WI38 (cell line): ENCODE data around the gene KCNAB1.

Source experiments
- H3K4me3 ChIP-seq: 2 replicates; pipeline ENCODE4 v1.5.1; 2011; ENCODE audit warnings: low read depth, mild to moderate bottlenecking, control low read depth, low read length
- TF ChIP-seq, protein P1 (sequence below): IDR thresholded peaks from 2 replicates; pipeline ENCODE4 v1.5.1; 2012; ENCODE audit warnings: low read depth, mild to moderate bottlenecking, control low read depth, low read length

KCNAB1 gene

GRCh38 chr3:156382458-156383346 lies 262.3 kb downstream of the KCNAB1 start:
- TF ChIP-seq, protein P1, sequence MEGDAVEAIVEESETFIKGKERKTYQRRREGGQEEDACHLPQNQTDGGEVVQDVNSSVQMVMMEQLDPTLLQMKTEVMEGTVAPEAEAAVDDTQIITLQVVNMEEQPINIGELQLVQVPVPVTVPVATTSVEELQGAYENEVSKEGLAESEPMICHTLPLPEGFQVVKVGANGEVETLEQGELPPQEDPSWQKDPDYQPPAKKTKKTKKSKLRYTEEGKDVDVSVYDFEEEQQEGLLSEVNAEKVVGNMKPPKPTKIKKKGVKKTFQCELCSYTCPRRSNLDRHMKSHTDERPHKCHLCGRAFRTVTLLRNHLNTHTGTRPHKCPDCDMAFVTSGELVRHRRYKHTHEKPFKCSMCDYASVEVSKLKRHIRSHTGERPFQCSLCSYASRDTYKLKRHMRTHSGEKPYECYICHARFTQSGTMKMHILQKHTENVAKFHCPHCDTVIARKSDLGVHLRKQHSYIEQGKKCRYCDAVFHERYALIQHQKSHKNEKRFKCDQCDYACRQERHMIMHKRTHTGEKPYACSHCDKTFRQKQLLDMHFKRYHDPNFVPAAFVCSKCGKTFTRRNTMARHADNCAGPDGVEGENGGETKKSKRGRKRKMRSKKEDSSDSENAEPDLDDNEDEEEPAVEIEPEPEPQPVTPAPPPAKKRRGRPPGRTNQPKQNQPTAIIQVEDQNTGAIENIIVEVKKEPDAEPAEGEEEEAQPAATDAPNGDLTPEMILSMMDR = peak; percentile 77
- H3K4me3 ChIP-seq = no peak overlapping the region

GRCh38 chr3:156383441-156384025 lies 263.2 kb downstream of the KCNAB1 start:
- H3K4me3 ChIP-seq = no peak overlapping the region
- TF ChIP-seq, protein P1 = no peak

DNA sequence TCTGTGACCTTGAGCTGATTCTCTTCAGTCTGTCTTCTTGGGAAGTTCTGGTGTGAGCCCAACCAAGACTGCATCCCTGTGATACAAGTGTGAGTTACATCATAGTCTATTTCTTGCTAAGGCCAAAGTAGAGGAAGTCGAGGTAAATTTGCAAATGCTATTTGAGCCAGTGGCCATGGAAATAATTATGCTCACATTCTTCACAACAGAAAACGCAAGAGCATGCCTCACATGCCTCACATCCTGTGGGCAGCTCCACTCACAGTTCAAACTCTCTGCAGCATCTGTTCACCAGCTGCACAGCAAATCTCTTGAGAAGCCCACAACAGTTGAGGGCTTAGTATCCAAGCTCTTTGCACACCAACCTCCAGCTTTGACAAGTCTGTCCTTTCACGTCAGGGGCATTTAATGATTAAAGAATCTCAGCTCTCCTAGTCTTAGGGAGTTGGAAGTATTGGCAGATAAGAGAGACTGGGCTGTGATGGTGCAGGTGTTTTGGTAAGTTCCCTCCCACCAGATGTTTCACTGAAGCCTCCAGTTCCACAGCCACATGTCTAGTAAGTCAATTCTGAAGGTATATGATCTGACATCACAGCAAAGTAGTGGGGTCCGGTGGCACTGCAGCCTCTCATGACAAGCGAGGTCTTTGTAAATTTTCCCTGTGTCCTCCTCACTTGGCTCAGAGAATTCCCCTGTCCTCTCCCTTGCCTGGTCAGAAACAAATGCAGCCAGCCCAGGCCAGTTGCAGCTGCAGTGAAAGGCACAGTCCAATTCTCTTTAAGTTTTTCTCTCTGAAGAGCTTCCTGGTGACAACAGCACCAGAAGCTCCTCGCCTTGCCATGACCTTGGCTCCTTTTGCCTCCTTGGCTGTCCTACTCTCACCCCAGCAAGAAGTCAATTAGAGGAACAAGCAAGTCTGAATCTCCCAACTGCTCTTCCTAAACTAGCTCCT lies 268.4 kb downstream of the KCNAB1 start:
- TF ChIP-seq, protein P1 = no peak

GRCh38 chr3:156389449-156389950 lies 269.1 kb downstream of the KCNAB1 start:
- TF ChIP-seq, protein P1 = no peak
- H3K4me3 ChIP-seq = no peak overlapping the region

More for the DNA sequence above, 268.4 kb downstream of the KCNAB1 start:
- H3K4me3 ChIP-seq = no peak overlapping the region

DNA sequence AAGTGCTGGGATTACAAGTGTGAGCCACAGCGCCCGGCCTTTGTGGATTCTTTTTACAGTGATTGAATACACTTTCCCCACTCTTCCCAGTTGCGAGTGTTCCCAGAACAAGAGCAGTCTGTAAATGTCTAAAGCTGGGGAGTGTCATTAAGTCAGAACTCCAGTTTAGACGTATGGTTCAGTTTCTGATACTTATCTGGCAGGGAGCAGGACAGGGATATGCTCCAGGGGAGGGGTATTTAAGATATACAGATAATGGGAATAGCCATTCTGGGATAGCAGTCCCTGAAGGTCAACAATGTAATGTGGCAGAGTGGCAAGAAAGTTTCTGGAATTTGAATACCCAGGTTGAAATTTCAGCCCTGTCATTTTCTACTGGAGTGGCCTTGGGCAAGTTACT lies 270.5 kb downstream of the KCNAB1 start:
- TF ChIP-seq, protein P1 = no peak
- no peak overlapping the region for H3K4me3 ChIP-seq

DNA sequence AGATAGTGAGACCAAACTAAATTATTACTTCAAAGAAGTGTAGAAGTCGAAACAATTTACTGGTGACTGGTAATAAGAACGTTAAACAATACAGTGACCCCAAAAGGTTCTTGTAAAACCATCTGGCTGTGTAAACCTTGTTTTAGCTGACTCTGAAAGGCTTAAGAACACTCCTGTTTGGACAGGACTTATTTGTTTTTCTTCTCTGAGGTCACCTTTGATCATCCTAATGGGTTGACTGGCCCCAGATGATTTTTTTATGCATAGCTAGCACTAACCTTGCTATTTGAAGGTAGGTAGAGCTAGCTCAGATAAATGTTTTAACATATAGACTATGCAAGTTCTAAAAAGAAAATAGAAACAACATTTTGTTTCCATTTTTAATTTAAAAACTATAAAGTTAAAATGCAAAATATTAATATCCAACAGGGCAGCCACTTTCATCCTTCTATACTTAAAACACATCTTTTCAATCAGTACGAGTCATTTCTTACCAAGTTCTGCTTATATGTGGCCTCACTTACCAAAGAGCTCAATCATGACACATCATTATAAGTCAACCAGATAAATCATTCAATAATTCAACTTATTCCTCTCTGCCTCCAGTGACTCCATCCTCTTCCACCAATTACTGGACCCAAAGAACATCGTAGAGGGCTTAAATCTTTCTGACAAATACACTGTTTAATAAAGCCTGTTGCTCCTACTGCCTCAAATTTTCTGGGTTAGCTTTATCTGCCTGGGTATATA lies 275.8 kb downstream of the KCNAB1 start:
- no peak overlapping the region for H3K4me3 ChIP-seq

More for the DNA sequence above, 275.8 kb downstream of the KCNAB1 start:
- TF ChIP-seq, protein P1 = no peak
